Parathyroid adenoma (tissue), 2 donors: Measurements from ENCODE around the gene GSK3A.

ENCODE experiments used
- H2AFZ ChIP-seq: fragments of 300-600 bp; sonication (generic); one replicate; pipeline ENCODE4 v1.7.0; 2017; ENCODE audit warnings: antibody characterized with exemption, mild to moderate bottlenecking
- H3K27ac ChIP-seq: fragments of 300-600 bp; sonication (generic); one replicate; pipeline ENCODE4 v1.7.0; 2017
- H3K27me3 ChIP-seq: fragments of 300-600 bp; sonication (generic); one replicate; pipeline ENCODE4 v1.7.0; 2017; ENCODE audit warnings: low read length; ENCODE audit not compliant: control insufficient read depth, insufficient read depth
- H3K36me3 ChIP-seq: fragments of 300-600 bp; sonication (generic); one replicate; pipeline ENCODE4 v1.7.0; 2017; ENCODE audit warnings: low read length; ENCODE audit not compliant: control insufficient read depth, insufficient read depth
- H3K4me1 ChIP-seq: fragments of 300-600 bp; sonication (generic); one replicate; pipeline ENCODE4 v1.7.0; 2017; ENCODE audit warnings: control low read depth
- H3K4me2 ChIP-seq: fragments of 300-600 bp; sonication (generic); one replicate; pipeline ENCODE4 v1.7.0; 2017; ENCODE audit warnings: low read length
- H3K4me3 ChIP-seq: fragments of 300-600 bp; sonication (generic); one replicate; pipeline ENCODE4 v1.7.0; 2017; ENCODE audit warnings: low read depth, low read length
- H3K79me2 ChIP-seq: fragments of 300-600 bp; sonication (generic); one replicate; pipeline ENCODE4 v1.7.0; 2017; ENCODE audit warnings: control low read depth
- H3K9ac ChIP-seq: fragments of 300-600 bp; sonication (generic); one replicate; pipeline ENCODE4 v1.7.0; 2017; ENCODE audit warnings: mild to moderate bottlenecking
- H3K9me3 ChIP-seq: fragments of 300-600 bp; sonication (generic); one replicate; pipeline ENCODE4 v1.7.0; 2017; ENCODE audit warnings: low read length; ENCODE audit not compliant: control insufficient read depth
- CTCF ChIP-seq: fragments of 300-600 bp; sonication (generic); IDR thresholded peaks from one replicate; pipeline ENCODE4 v1.7.0; 2017; ENCODE audit warnings: antibody characterized with exemption, mild to moderate bottlenecking
- donor health status: primary hyperparathyroidism.

The GSK3A gene

GRCh38 chr19:42246143-42246921 is 3.9 kb upstream of the GSK3A start:
- Histone ChIP-seq H3K27me3 (no peaks in the 10 kb centered on the region), H3K36me3 (no peaks in the 10 kb centered on the region), H3K79me2 (peaks cover 7% of the 10 kb centered on the region), H3K27ac (peak overlapping the region; percentile 25), H3K4me1 (peaks cover 11% of the 10 kb centered on the region), H3K9me3 (no peaks in the 10 kb centered on the region), H3K9ac (no peak overlapping the region), H2AFZ (no peak overlapping the region), H3K4me3 (no peak overlapping the region), H3K4me2 (no peak overlapping the region)
- peak; percentile 66 for TF ChIP-seq CTCF

- Histone ChIP-seq H3K4me3 (peak overlapping the region; percentile 71), H2AFZ (peak overlapping the region; percentile 80), H3K36me3 (no peaks in the 10 kb centered on the region), H3K27ac (peak overlapping the region; percentile 87), H3K9me3 (no peaks in the 10 kb centered on the region), H3K27me3 (no peaks in the 10 kb centered on the region), H3K4me1 (peaks cover 6% of the 10 kb centered on the region), H3K79me2 (peaks cover 18% of the 10 kb centered on the region), H3K9ac (no peak overlapping the region), H3K4me2 (peak overlapping the region; percentile 36)
- TF ChIP-seq CTCF: no peak
Observed at GRCh38 chr19:42245231-42245630, 2.8 kb upstream of the GSK3A start.

- Histone ChIP-seq H3K4me2 (peak overlapping the region; percentile 76), H3K9ac (no peak overlapping the region), H3K79me2 (peaks cover 23% of the 10 kb centered on the region), H2AFZ (peak overlapping the region; percentile 80), H3K27me3 (no peaks in the 10 kb centered on the region), H3K4me1 (peaks cover 6% of the 10 kb centered on the region), H3K36me3 (no peaks in the 10 kb centered on the region), H3K4me3 (peak overlapping the region; percentile 71), H3K27ac (peak overlapping the region; percentile 87), H3K9me3 (no peaks in the 10 kb centered on the region)
- TF ChIP-seq CTCF: peak; percentile 79
Observed at GRCh38 chr19:42244347-42245220, 2.2 kb upstream of the GSK3A start.

- Histone ChIP-seq H3K9ac (peak overlapping the region; percentile 68), H3K4me3 (peak overlapping the region; percentile 74), H3K27ac (peak overlapping the region; percentile 36), H3K79me2 (peaks cover 31% of the 10 kb centered on the region), H3K9me3 (no peaks in the 10 kb centered on the region), H3K4me1 (peaks cover 6% of the 10 kb centered on the region), H3K27me3 (no peaks in the 10 kb centered on the region), H3K36me3 (no peaks in the 10 kb centered on the region), H2AFZ (peak overlapping the region; percentile 59), H3K4me2 (peak overlapping the region; percentile 80)
- TF ChIP-seq CTCF: no peak
Observed at GRCh38 chr19:42242069-42242511, 312 bp downstream of the GSK3A start.
